H1 (cell line): ENCODE results near the gene CDC42BPB. TPM values are rescaled to one million over a fixed set of nuclear protein-coding genes. Genes with fewer than 3 reads are reported as not detected.

ENCODE experiments used
- CTCF ChIA-PET: fragments of 300-600 bp; sonication (Branson Sonifier 250); formaldehyde crosslinking; loops from one replicate; lab custom pipeline; 2021; ENCODE audit not compliant: partially characterized antibody; lab: Charles Lee
- POLR2A ChIA-PET: fragments of 300-600 bp; sonication (Branson Sonifier 250); formaldehyde crosslinking; loops from one replicate; lab custom pipeline; 2021; ENCODE audit warnings: inconsistent platforms; ENCODE audit not compliant: partially characterized antibody; lab: Charles Lee
- DNase-seq, 2 experiments: peaks; one replicate each; pipeline versions ENCODE4 v3.0.0 to v3.0.0-alpha.2; 2010 to 2022; ENCODE audit warnings: low spot score in 2 of 2, low read depth in 1 of 2, mixed read lengths in 1 of 2
- FAIRE-seq: peaks from 2 replicates; lab custom pipeline; 2011; peaks lifted over from hg19 to GRCh38; lab: Jason Lieb, UNC
- H2AFZ ChIP-seq: 2 replicates; pipeline ENCODE4 v1.8.1; 2012; ENCODE audit warnings: low read length, inconsistent platforms
- H2AK5ac ChIP-seq: 2 replicates; pipeline ENCODE4 v1.6.1; 2013; ENCODE audit warnings: low read depth, low read length
- H2BK120ac ChIP-seq: replicated peaks from 2 replicates; pipeline ENCODE3; 2013; ENCODE audit warnings: low read depth, low read length, inconsistent platforms
- H2BK12ac ChIP-seq: 2 replicates; pipeline ENCODE4 v1.6.1; 2013; ENCODE audit warnings: low read depth, low read length
- H2BK15ac ChIP-seq: 2 replicates; pipeline ENCODE4 v1.6.1; 2013; ENCODE audit warnings: low read length
- H2BK20ac ChIP-seq: 2 replicates; pipeline ENCODE4 v1.6.1; 2013; ENCODE audit warnings: low read length
- H2BK5ac ChIP-seq: 2 replicates; pipeline ENCODE4 v1.6.1; 2013; ENCODE audit warnings: low read depth, low read length
- H3K14ac ChIP-seq: 2 replicates; pipeline ENCODE4 v1.6.1; 2013; ENCODE audit warnings: inconsistent platforms; ENCODE audit not compliant: insufficient read length
- H3K18ac ChIP-seq: 2 replicates; pipeline ENCODE4 v1.6.1; 2013; ENCODE audit warnings: low read length; ENCODE audit errors: extremely low read depth
- H3K23ac ChIP-seq: 2 replicates; pipeline ENCODE4 v1.6.1; 2013; ENCODE audit warnings: inconsistent platforms; ENCODE audit not compliant: insufficient read length
- H3K23me2 ChIP-seq: 2 replicates; pipeline ENCODE4 v1.6.1; 2013; ENCODE audit warnings: low read depth, low read length
- H3K27ac ChIP-seq: 2 replicates; pipeline ENCODE4 v1.6.1; 2011; ENCODE audit warnings: low read depth, low read length, inconsistent platforms
- H3K27me3 ChIP-seq, 4 experiments: replicated peaks in 1 of 4; 1 replicate in 1 of 4; 2 replicates in 3 of 4; pipeline versions ENCODE4 v1.6.1 to v1.8.1; 2011 to 2013; ENCODE audit warnings: low read length in 3 of 4, mild to moderate bottlenecking in 3 of 4, inconsistent platforms in 2 of 4, mixed read lengths in 2 of 4, moderate library complexity in 1 of 4; ENCODE audit not compliant: control insufficient read depth in 3 of 4, insufficient read depth in 3 of 4; ENCODE audit errors: extremely low read depth in 1 of 4
- H3K36me3 ChIP-seq, 4 experiments: 2 replicates each; pipeline versions ENCODE4 v1.6.1 to v1.8.1; 2011 to 2013; ENCODE audit warnings: mild to moderate bottlenecking in 4 of 4, low read length in 3 of 4, moderate library complexity in 2 of 4, control low read depth in 1 of 4, inconsistent platforms in 1 of 4; ENCODE audit not compliant: insufficient read depth in 4 of 4, control insufficient read depth in 2 of 4
- H3K4ac ChIP-seq: replicated peaks from 2 replicates; pipeline ENCODE3; 2013; ENCODE audit warnings: low read length, low read depth, mixed read lengths, inconsistent platforms; ENCODE audit not compliant: insufficient read length
- H3K4me1 ChIP-seq, 4 experiments: replicated peaks in 1 of 4; 1 replicate in 1 of 4; 2 replicates in 3 of 4; pipeline versions ENCODE4 v1.6.1 to v1.8.1; 2011 to 2013; ENCODE audit warnings: low read length in 3 of 4, inconsistent platforms in 2 of 4, mixed read lengths in 1 of 4; ENCODE audit not compliant: insufficient read depth in 4 of 4, control insufficient read depth in 3 of 4
- H3K4me2 ChIP-seq, 2 experiments: 2 replicates each; pipeline versions ENCODE4 v1.6.1 to v1.8.1; 2011 to 2013; ENCODE audit warnings: low read depth in 2 of 2, low read length in 2 of 2, control low read depth in 1 of 2, inconsistent platforms in 1 of 2, mild to moderate bottlenecking in 1 of 2; ENCODE audit not compliant: insufficient read depth in 1 of 2
- H3K4me3 ChIP-seq, 4 experiments: fragments of 200-600, 300-600 bp in 1 of 4; sonication (generic), shearing (Covaris generic), sonication (Bioruptor Twin) in 1 of 4; 2 replicates each; pipeline versions ENCODE4 v1.5.1 to v1.8.1; 2011 to 2016; ENCODE audit warnings: low read length in 4 of 4, low read depth in 3 of 4, control low read depth in 2 of 4, inconsistent platforms in 2 of 4, mild to moderate bottlenecking in 2 of 4, mixed read lengths in 1 of 4, moderate library complexity in 1 of 4; ENCODE audit not compliant: insufficient read depth in 2 of 4; ENCODE audit errors: extremely low read depth in 1 of 4
- H3K56ac ChIP-seq: replicated peaks from 2 replicates; pipeline ENCODE3; 2013; ENCODE audit warnings: low read depth, mild to moderate bottlenecking, mixed read lengths, low read length, inconsistent platforms; ENCODE audit not compliant: insufficient read length
- H3K79me1 ChIP-seq: 2 replicates; pipeline ENCODE4 v1.6.1; 2013; ENCODE audit warnings: low read depth, low read length, control low read depth
- H3K79me2 ChIP-seq, 2 experiments: 2 replicates each; pipeline versions ENCODE4 v1.6.1 to v1.8.1; 2012 to 2013; ENCODE audit warnings: low read length in 2 of 2, mild to moderate bottlenecking in 2 of 2, inconsistent platforms in 1 of 2; ENCODE audit not compliant: insufficient read depth in 2 of 2, control insufficient read depth in 1 of 2
- H3K9ac ChIP-seq, 4 experiments: replicated peaks in 1 of 4; 1 replicate in 1 of 4; 2 replicates in 3 of 4; pipeline versions ENCODE4 v1.6.1 to v1.8.1; 2011 to 2013; ENCODE audit warnings: low read depth in 3 of 4, low read length in 3 of 4, control low read depth in 2 of 4, mild to moderate bottlenecking in 2 of 4, moderate library complexity in 2 of 4, inconsistent platforms in 1 of 4; ENCODE audit errors: extremely low read depth in 1 of 4
- H3K9me3 ChIP-seq, 2 experiments: 2 replicates each; pipeline versions ENCODE4 v1.6.1 to v1.8.1; 2012 to 2013; ENCODE audit warnings: mild to moderate bottlenecking in 2 of 2, moderate library complexity in 2 of 2, control low read depth in 1 of 2, inconsistent platforms in 1 of 2, low read depth in 1 of 2, low read length in 1 of 2, mixed read lengths in 1 of 2; ENCODE audit not compliant: insufficient read depth in 2 of 2
- H4K20me1 ChIP-seq, 2 experiments: replicated peaks in 1 of 2; 2 replicates each; pipeline versions ENCODE3 to v1.8.1; 2011 to 2013; ENCODE audit warnings: inconsistent platforms in 2 of 2, low read length in 2 of 2, mild to moderate bottlenecking in 1 of 2; ENCODE audit not compliant: insufficient read depth in 2 of 2, control insufficient read depth in 1 of 2
- H4K5ac ChIP-seq: 2 replicates; pipeline ENCODE4 v1.6.1; 2013; ENCODE audit warnings: low read length, low read depth, mixed read lengths, inconsistent platforms; ENCODE audit not compliant: insufficient read length
- H4K8ac ChIP-seq: 2 replicates; pipeline ENCODE4 v1.8.0; 2013; ENCODE audit warnings: mild to moderate bottlenecking, moderate library complexity, low read length, inconsistent platforms; ENCODE audit not compliant: insufficient read depth; ENCODE audit errors: extremely low read depth
- H4K91ac ChIP-seq: replicated peaks from 2 replicates; pipeline ENCODE3; 2013; ENCODE audit warnings: low read length, mixed read lengths, inconsistent platforms; ENCODE audit not compliant: insufficient read length
- BRCA1 ChIP-seq: IDR thresholded peaks from 2 replicates; pipeline ENCODE4 v1.6.1; 2012; ENCODE audit warnings: low read depth, low read length, improper control_type of control experiment
- EP300 ChIP-seq, 2 experiments: IDR thresholded peaks; 1 replicate in 1 of 2; 2 replicates in 1 of 2; pipeline ENCODE4 v1.6.1; 2011 to 2012; ENCODE audit warnings: low read depth in 2 of 2, low read length in 2 of 2, mild to moderate bottlenecking in 2 of 2, borderline replicate concordance in 1 of 2, inconsistent platforms in 1 of 2, moderate library complexity in 1 of 2
- POLR2AphosphoS5 ChIP-seq: IDR thresholded peaks from 2 replicates; pipeline ENCODE4 v1.6.1; 2011; ENCODE audit warnings: low read depth, low read length
- RNF2 ChIP-seq: fragments of 200-900, 300-1000 bp; sonication (generic); IDR thresholded peaks from 2 replicates; pipeline ENCODE4 v1.7.1; 2016; ENCODE audit warnings: borderline replicate concordance, low read depth, mild to moderate bottlenecking, antibody characterized with exemption, low read length; ENCODE audit not compliant: poor library complexity, severe bottlenecking; ENCODE audit errors: missing control alignments
- SIRT6 ChIP-seq: IDR thresholded peaks from one replicate; pipeline ENCODE4 v1.7.1; 2012; ENCODE audit warnings: low read length, inconsistent platforms
- WGBS, 2 experiments: shearing (Covaris generic) in 1 of 2; methylation state at CpG; one replicate each; pipeline versions ENCODE4 v1.1.6 to v1.1.7; 2013 to 2015; ENCODE audit warnings: low lambda C conversion rate in 2 of 2, mixed read lengths in 2 of 2, inconsistent platforms in 1 of 2, low coverage in 1 of 2, missing lambda C conversion rate in 1 of 2; ENCODE audit not compliant: insufficient replicate concordance in 2 of 2, insufficient coverage in 1 of 2, insufficient read length in 1 of 2; ENCODE audit errors: extremely low coverage in 1 of 2, missing lambda C conversion rate in 1 of 2; 5-methylcytosine and 5-hydroxymethylcytosine counted together
- polyA plus RNA-seq, 7 experiments: library from polyadenylated mRNA; depleted of rRNA in 3 of 7; stranded (reverse) in 5 of 7; unstranded in 2 of 7; fragments of >200 nt in 5 of 7; fragments of 200-250 nt in 2 of 7; gene quantifications; 1 replicate in 5 of 7; 2 replicates in 1 of 7; 4 replicates in 1 of 7; pipeline versions ENCODE4 v1.2.1 to v1.2.3, GENCODE V29; 2011 to 2013; ENCODE audit warnings: missing spikeins in 2 of 7, mixed read lengths in 2 of 7
- total RNA-seq: library from RNA; stranded (reverse); fragmentation: NEBNext Ultra II Directional; extraction: Animal tissue kit (Norgen Biotek cat#: 25700); gene quantifications from 2 replicates; pipeline ENCODE4 v1.2.1, GENCODE V29; 2021

CDC42BPB gene
- total and polyA plus RNA-seq, 2 of the 8 experiments (the other 6 are each of a cell fraction or from before 2014, with no cell fraction given) = 51.2 to 88.2 TPM

GRCh38 chr14:102937331-102938175 lies 119.8 kb downstream of the CDC42BPB start:
- Histone ChIP-seq H4K5ac (no peak overlapping the region), H3K79me2 (no peaks in the 10 kb centered on the region), H3K56ac (no peak overlapping the region), H3K27me3 (no peaks in the 10 kb centered on the region), H2BK20ac (no peak overlapping the region), H2BK5ac (no peak overlapping the region), H3K23me2 (no peaks in the 10 kb centered on the region), H2BK12ac (no peak overlapping the region), H4K91ac (no peak overlapping the region), H2AFZ (no peak overlapping the region), H3K9ac (no peak overlapping the region), H3K36me3 (peaks cover 0 to 38% (median 13%) of the 10 kb centered on the region in 4 experiments; a peak in 6 of 8 replicates), H3K4me1 (no peaks in the 10 kb centered on the region), H2AK5ac (no peak overlapping the region), H3K23ac (no peak overlapping the region), H4K8ac (no peak overlapping the region), H2BK15ac (no peak overlapping the region), H3K14ac (no peak overlapping the region), H2BK120ac (no peak overlapping the region), H3K4ac (no peak overlapping the region), H3K4me2 (no peak overlapping the region), H3K9me3 (no peaks in the 10 kb centered on the region), H3K4me3 (no peak overlapping the region), H4K20me1 (peaks cover 0 to 4% of the 10 kb centered on the region in 2 experiments), H3K79me1 (no peaks in the 10 kb centered on the region), H3K18ac (no peak overlapping the region), H3K27ac (no peak overlapping the region)
- FAIRE-seq (no peak), DNase-seq (no peak)
- no peak for TF ChIP-seq POLR2AphosphoS5
- TF ChIP-seq RNF2 = no peak
- TF ChIP-seq SIRT6 = no peak
- TF ChIP-seq EP300 (IDR thresholded peaks at IDR 0.05; ENCODE audit: borderline replicate concordance in 1 of 2, low read depth in 2 of 2, low read length in 2 of 2) = no peak
- no peak for TF ChIP-seq BRCA1
- ChIA-PET CTCF (interaction anchor here (1.4 kb wide), 1 partner anchor 10 kb away, joined by 3 read pairs; no protein-coding TSS in a partner anchor), POLR2A (no interaction called here)
- 85% methylated on average over 20 of the region's 22 CpGs; no CpG with 5 or more reads in 1 of the 2 experiments for WGBS, 2 experiments
